HG03432 (cell line): ENCODE measurements around the gene KRT1.

Source experiments
- ATAC-seq: cut with Tn5 transposase; IDR thresholded peaks from one replicate; pipeline ENCODE4 v1.9.1; 2021; ENCODE audit warnings: mild to moderate bottlenecking, moderate library complexity; ENCODE audit not compliant: unreplicated experiment

KRT1 gene

GRCh38 chr12:52643233-52644077 is 36.8 kb downstream of the KRT1 start:
- ATAC-seq = no peak

GRCh38 chr12:52641468-52641867 is 38.7 kb downstream of the KRT1 start:
- no peak for ATAC-seq

- no peak for ATAC-seq
Observed at GRCh38 chr12:52637299-52637698, 42.9 kb downstream of the KRT1 start.

GRCh38 chr12:52636592-52637258 is 43.5 kb downstream of the KRT1 start:
- no peak for ATAC-seq

GRCh38 chr12:52636189-52636588 is 44.0 kb downstream of the KRT1 start:
- no peak for ATAC-seq

- no peak for ATAC-seq
Observed at GRCh38 chr12:52634266-52635056, 45.7 kb downstream of the KRT1 start.

GRCh38 chr12:52633383-52633782 is 46.8 kb downstream of the KRT1 start:
- ATAC-seq = no peak

- ATAC-seq = no peak
Observed at GRCh38 chr12:52632656-52633055, 47.6 kb downstream of the KRT1 start.

GRCh38 chr12:52631676-52632459 is 48.3 kb downstream of the KRT1 start:
- ATAC-seq = no peak

- no peak for ATAC-seq
Observed at GRCh38 chr12:52631264-52631663, 48.9 kb downstream of the KRT1 start.

- ATAC-seq = no peak
Observed at GRCh38 chr12:52630599-52631200, 49.5 kb downstream of the KRT1 start.

GRCh38 chr12:52630008-52630500 is 50.2 kb downstream of the KRT1 start:
- ATAC-seq = no peak

GRCh38 chr12:52629281-52630007 is 50.8 kb downstream of the KRT1 start:
- no peak for ATAC-seq

GRCh38 chr12:52628841-52629240 is 51.4 kb downstream of the KRT1 start:
- no peak for ATAC-seq

GRCh38 chr12:52628111-52628507 is 52.1 kb downstream of the KRT1 start:
- ATAC-seq = no peak

GRCh38 chr12:52627395-52628110 is 52.7 kb downstream of the KRT1 start:
- ATAC-seq = no peak
